ENCODE results near the gene DCDC2C.

Gene DCDC2C

DNA sequence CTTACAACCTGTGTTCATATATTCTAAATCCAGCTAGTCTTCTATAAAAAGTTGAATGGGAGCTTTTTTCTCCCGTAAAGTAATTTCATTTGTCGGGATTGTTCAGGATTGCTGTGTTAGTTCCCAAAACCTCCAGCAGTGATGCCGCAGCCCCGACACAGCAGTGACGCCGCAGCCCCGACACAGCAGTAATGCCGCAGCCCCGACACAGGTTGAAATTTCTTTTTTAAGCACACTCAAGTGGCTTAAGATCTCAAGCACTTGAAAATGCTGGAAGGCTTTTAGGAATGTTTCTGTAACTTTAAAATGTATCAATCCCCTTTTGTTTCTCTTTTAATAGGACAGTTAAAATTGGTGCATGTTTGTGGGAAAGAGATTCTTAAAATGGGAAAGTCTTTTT lies 145.4 kb downstream of the DCDC2C start:
- Histone ChIP-seq H3K36me3 (ENCODE audit: insufficient read depth, low read length) (no peaks in the 10 kb centered on the region), H3K9ac (ENCODE audit: low read depth, low read length) (no peak overlapping the region)

GRCh38 chr2:3849213-3849612 lies 145.8 kb downstream of the DCDC2C start:
- H3K4me1 ChIP-seq (ENCODE audit: insufficient read depth, low read length): no peaks in the 10 kb centered on the region
- H3K9me3 ChIP-seq (ENCODE audit: control insufficient read depth, insufficient read depth, low read length): peaks cover 3% of the 10 kb centered on the region; the same call in 1 of the 2 replicates
- H3K9ac ChIP-seq (ENCODE audit: low read depth, low read length): no peak overlapping the region
- H3K36me3 ChIP-seq (ENCODE audit: insufficient read depth, low read length): no peaks in the 10 kb centered on the region

More for the DNA sequence above, 145.4 kb downstream of the DCDC2C start:
- Histone ChIP-seq H3K9me3 (ENCODE audit: control insufficient read depth, insufficient read depth, low read length) (peaks cover 3% of the 10 kb centered on the region; the same call in 1 of the 2 replicates), H3K4me1 (ENCODE audit: insufficient read depth, low read length) (no peaks in the 10 kb centered on the region)

GRCh38 chr2:3857576-3857975 lies 154.2 kb downstream of the DCDC2C start:
- Histone ChIP-seq H3K4me1 (ENCODE audit: insufficient read depth, low read length) (no peaks in the 10 kb centered on the region), H3K9ac (ENCODE audit: low read depth, low read length) (no peak overlapping the region), H3K9me3 (ENCODE audit: control insufficient read depth, insufficient read depth, low read length) (peaks cover 3% of the 10 kb centered on the region), H3K36me3 (ENCODE audit: insufficient read depth, low read length) (no peaks in the 10 kb centered on the region)

GRCh38 chr2:3864943-3865865 lies 161.8 kb downstream of the DCDC2C start:
- no peak overlapping the region for H3K9ac ChIP-seq (ENCODE audit: low read depth, low read length)
- H3K4me1 ChIP-seq (ENCODE audit: insufficient read depth, low read length): no peaks in the 10 kb centered on the region
- H3K36me3 ChIP-seq (ENCODE audit: insufficient read depth, low read length): no peaks in the 10 kb centered on the region
- peaks cover 3% of the 10 kb centered on the region for H3K9me3 ChIP-seq (ENCODE audit: control insufficient read depth, insufficient read depth, low read length)

- Histone ChIP-seq H3K9me3 (ENCODE audit: control insufficient read depth, insufficient read depth, low read length) (peaks cover 3% of the 10 kb centered on the region; the same call in 1 of the 2 replicates), H3K36me3 (ENCODE audit: insufficient read depth, low read length) (no peaks in the 10 kb centered on the region), H3K4me1 (ENCODE audit: insufficient read depth, low read length) (no peaks in the 10 kb centered on the region), H3K9ac (ENCODE audit: low read depth, low read length) (no peak overlapping the region)
Measured at GRCh38 chr2:3867469-3867868, 164.1 kb downstream of the DCDC2C start.

DNA sequence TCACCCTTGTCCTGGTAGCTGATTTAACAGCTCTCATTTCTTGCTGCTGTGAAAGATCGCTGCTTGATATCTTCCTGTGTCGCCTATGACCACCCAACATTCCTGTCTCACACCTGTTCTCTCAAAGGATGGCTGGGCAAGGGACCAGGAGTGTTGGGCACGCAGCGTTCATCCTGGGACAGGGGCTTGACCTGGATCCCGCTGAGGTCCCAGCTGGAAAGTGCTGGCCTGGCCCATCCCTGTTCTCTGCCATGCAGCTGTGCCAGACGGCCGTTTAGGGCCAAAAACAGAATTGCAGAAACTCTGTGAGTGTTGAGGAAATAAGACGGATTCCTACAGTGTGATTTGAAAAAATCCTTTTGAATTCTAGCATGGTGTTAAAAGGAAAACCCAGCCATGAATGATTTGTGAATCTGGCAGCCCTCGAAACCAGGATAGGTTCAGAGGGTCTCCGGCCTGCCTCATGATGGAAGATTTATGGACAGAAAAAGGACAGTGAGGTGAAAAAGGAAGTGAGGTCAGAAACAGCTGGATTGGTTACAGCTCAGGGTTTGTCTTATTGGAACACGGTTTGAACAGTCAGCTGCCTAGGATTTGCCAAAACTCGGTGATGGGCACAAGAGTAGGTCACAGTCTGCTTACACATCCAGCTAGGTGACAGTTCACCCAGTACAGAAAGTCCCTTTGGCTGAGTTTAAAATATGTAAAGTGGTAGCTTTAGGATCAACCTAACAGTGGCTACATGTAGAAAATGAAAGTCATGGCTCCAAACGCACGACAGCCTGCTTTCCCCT lies 164.8 kb downstream of the DCDC2C start:
- Histone ChIP-seq H3K36me3 (ENCODE audit: insufficient read depth, low read length) (no peaks in the 10 kb centered on the region), H3K9me3 (ENCODE audit: control insufficient read depth, insufficient read depth, low read length) (peaks cover 3% of the 10 kb centered on the region; the same call in 1 of the 2 replicates), H3K9ac (ENCODE audit: low read depth, low read length) (no peak overlapping the region), H3K4me1 (ENCODE audit: insufficient read depth, low read length) (no peaks in the 10 kb centered on the region)

- H3K4me1 ChIP-seq (ENCODE audit: insufficient read depth, low read length): no peaks in the 10 kb centered on the region
- no peak overlapping the region for H3K9ac ChIP-seq (ENCODE audit: low read depth, low read length)
- H3K36me3 ChIP-seq (ENCODE audit: insufficient read depth, low read length): no peaks in the 10 kb centered on the region
- peaks cover 3% of the 10 kb centered on the region; the same call in 1 of the 2 replicates for H3K9me3 ChIP-seq (ENCODE audit: control insufficient read depth, insufficient read depth, low read length)
Measured at GRCh38 chr2:3870222-3870621, 166.8 kb downstream of the DCDC2C start.

DNA sequence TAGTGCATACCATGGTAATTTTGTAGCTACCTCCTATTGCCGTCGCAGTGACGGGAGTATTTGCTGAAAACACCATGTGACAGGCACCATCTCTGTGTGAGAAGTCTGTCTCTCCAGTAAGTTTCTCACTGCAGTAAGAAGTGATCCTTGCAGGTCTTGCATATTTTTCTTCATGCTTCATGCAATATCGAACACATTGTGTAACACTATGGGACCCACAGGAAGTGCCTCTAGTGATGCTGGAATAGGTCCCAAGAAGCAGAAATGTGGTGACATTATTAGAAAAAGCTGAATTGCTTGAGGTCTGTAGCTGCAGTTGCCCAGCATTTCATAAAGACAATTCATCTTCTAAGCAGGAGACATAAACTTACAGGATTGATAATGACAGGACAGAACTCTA lies 167.6 kb downstream of the DCDC2C start:
- Histone ChIP-seq H3K4me1 (ENCODE audit: insufficient read depth, low read length) (no peaks in the 10 kb centered on the region), H3K9ac (ENCODE audit: low read depth, low read length) (no peak overlapping the region), H3K36me3 (ENCODE audit: insufficient read depth, low read length) (no peaks in the 10 kb centered on the region), H3K9me3 (ENCODE audit: control insufficient read depth, insufficient read depth, low read length) (peaks cover 3% of the 10 kb centered on the region; the same call in 1 of the 2 replicates)

DNA sequence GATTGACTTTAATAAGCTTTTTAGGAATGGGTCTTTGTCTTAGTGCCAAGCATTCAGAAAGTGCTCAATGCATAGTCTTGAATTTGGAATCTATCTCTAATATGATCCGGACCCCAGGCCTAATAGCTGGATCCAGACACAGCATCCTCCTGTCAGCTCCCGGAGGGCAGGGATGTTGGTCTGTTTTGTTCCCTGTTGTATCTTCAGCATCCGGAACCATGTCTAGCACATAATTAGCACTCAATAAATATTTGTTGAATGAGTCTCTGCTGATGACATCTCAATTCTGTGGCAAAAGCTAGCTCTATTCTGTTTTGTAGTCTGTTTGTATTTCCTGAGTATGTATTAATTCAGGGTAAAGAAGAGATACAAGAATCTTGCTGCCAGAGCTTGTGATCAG lies 169.1 kb downstream of the DCDC2C start:
- Histone ChIP-seq H3K9me3 (ENCODE audit: control insufficient read depth, insufficient read depth, low read length) (peaks cover 2% of the 10 kb centered on the region; the same call in 1 of the 2 replicates), H3K36me3 (ENCODE audit: insufficient read depth, low read length) (no peaks in the 10 kb centered on the region), H3K9ac (ENCODE audit: low read depth, low read length) (no peak overlapping the region), H3K4me1 (ENCODE audit: insufficient read depth, low read length) (no peaks in the 10 kb centered on the region)

GRCh38 chr2:3873899-3874298 lies 170.5 kb downstream of the DCDC2C start:
- Histone ChIP-seq H3K9me3 (ENCODE audit: control insufficient read depth, insufficient read depth, low read length) (no peaks in the 10 kb centered on the region), H3K36me3 (ENCODE audit: insufficient read depth, low read length) (no peaks in the 10 kb centered on the region), H3K9ac (ENCODE audit: low read depth, low read length) (no peak overlapping the region)

DNA sequence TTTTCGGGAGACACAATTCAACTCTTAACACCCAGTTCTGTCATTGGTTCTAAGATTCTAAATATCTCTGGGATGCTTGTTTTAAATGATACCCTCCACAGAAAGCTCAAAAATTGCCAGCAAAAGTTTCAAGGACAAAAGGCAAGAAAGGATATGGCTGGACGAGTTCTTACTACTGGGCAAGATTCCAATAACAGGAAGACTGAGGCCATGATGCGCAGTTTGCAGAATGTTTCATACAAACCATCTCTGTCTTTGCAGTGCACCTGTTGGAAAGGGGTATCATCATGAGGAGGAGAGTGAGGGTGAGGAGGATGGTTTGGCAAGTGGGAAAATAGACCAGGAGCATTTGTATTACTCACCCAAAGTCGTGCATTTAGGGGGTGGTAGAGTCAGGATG lies 172.8 kb downstream of the DCDC2C start:
- Histone ChIP-seq H3K9ac (ENCODE audit: low read depth, low read length) (no peak overlapping the region), H3K9me3 (ENCODE audit: control insufficient read depth, insufficient read depth, low read length) (no peaks in the 10 kb centered on the region), H3K4me1 (ENCODE audit: insufficient read depth, low read length) (no peaks in the 10 kb centered on the region), H3K36me3 (ENCODE audit: insufficient read depth, low read length) (no peaks in the 10 kb centered on the region)

More at GRCh38 chr2:3873899-3874298, 170.5 kb downstream of the DCDC2C start:
- H3K4me1 ChIP-seq (ENCODE audit: insufficient read depth, low read length): no peaks in the 10 kb centered on the region

- H3K36me3 ChIP-seq (ENCODE audit: insufficient read depth, low read length): no peaks in the 10 kb centered on the region
- H3K9me3 ChIP-seq (ENCODE audit: control insufficient read depth, insufficient read depth, low read length): no peaks in the 10 kb centered on the region
- no peak overlapping the region for H3K9ac ChIP-seq (ENCODE audit: low read depth, low read length)
- H3K4me1 ChIP-seq (ENCODE audit: insufficient read depth, low read length): no peaks in the 10 kb centered on the region
Measured at GRCh38 chr2:3876685-3877084, 173.3 kb downstream of the DCDC2C start.

GRCh38 chr2:3885629-3886628 lies 182.6 kb downstream of the DCDC2C start:
- Histone ChIP-seq H3K9me3 (ENCODE audit: control insufficient read depth, insufficient read depth, low read length) (no peaks in the 10 kb centered on the region), H3K4me1 (ENCODE audit: insufficient read depth, low read length) (no peaks in the 10 kb centered on the region), H3K9ac (ENCODE audit: low read depth, low read length) (no peak overlapping the region), H3K36me3 (ENCODE audit: insufficient read depth, low read length) (no peaks in the 10 kb centered on the region)
